IMR-90 (cell line): ENCODE measurements around the gene SH3RF1. TPM values are rescaled to one million over a fixed set of nuclear protein-coding genes. Genes with fewer than 3 reads are reported as not detected.

Source experiments
- ATAC-seq: fragments of 200-7000 bp; cut with Tn5 transposase; 2 replicates; pipeline ENCODE4 v1.9.1; 2020; ENCODE audit warnings: low read depth, mild to moderate bottlenecking, moderate library complexity
- BruUV-seq: library from RNA; stranded (reverse); fragments of 400-500 nt; replicated peaks from 2 replicates; lab custom pipeline; 2021; lab: Mats Ljungman, UMichigan
- CTCF ChIA-PET: fragments of 300-600 bp; formaldehyde crosslinking; extraction: SDS; loops from one replicate; lab custom pipeline; 2021; ENCODE audit warnings: antibody characterized with exemption; lab: Yijun Ruan, JAX
- POLR2A ChIA-PET: fragments of 300-600 bp; sonication (Branson Sonifier 250); formaldehyde crosslinking; loops from one replicate; lab custom pipeline; 2022; ENCODE audit warnings: antibody characterized with exemption; ENCODE audit not compliant: unreplicated experiment; lab: Charles Lee
- DNase-seq: peaks from one replicate; pipeline ENCODE4 v3.0.0; 2013
- H2AFZ ChIP-seq: replicated peaks from 2 replicates; pipeline ENCODE3; 2013; ENCODE audit warnings: low read length, mild to moderate bottlenecking; ENCODE audit not compliant: poor library complexity
- H2AK5ac ChIP-seq: 2 replicates; pipeline ENCODE4 v1.6.1; 2013; ENCODE audit warnings: low read depth, low read length, inconsistent platforms
- H2AK9ac ChIP-seq: replicated peaks from 2 replicates; pipeline ENCODE3; 2013; ENCODE audit warnings: mild to moderate bottlenecking, low read depth, low read length, moderate library complexity; ENCODE audit not compliant: poor library complexity
- H2BK120ac ChIP-seq: 2 replicates; pipeline ENCODE4 v1.6.1; 2013; ENCODE audit warnings: low read depth, low read length, inconsistent platforms
- H2BK15ac ChIP-seq: 3 replicates; pipeline ENCODE4 v1.6.1; 2013; ENCODE audit warnings: low read depth, low read length, inconsistent platforms
- H2BK20ac ChIP-seq: 2 replicates; pipeline ENCODE4 v1.6.1; 2013; ENCODE audit warnings: low read depth, mild to moderate bottlenecking, inconsistent platforms, low read length, moderate library complexity
- H2BK5ac ChIP-seq: 2 replicates; pipeline ENCODE4 v1.6.1; 2013; ENCODE audit warnings: mild to moderate bottlenecking, low read depth, low read length, inconsistent platforms; ENCODE audit not compliant: poor library complexity, severe bottlenecking
- H3K14ac ChIP-seq: replicated peaks from 2 replicates; pipeline ENCODE4 v1.6.1; 2013; ENCODE audit warnings: low read depth, low read length, inconsistent platforms
- H3K18ac ChIP-seq: 2 replicates; pipeline ENCODE4 v1.6.1; 2013; ENCODE audit warnings: low read depth, low read length, control low read depth
- H3K23ac ChIP-seq: 2 replicates; pipeline ENCODE4 v1.6.1; 2013; ENCODE audit warnings: low read depth, low read length, inconsistent platforms
- H3K27ac ChIP-seq: 2 replicates; pipeline ENCODE4 v1.5.1; 2013; ENCODE audit warnings: mild to moderate bottlenecking, control low read depth, low read length; ENCODE audit not compliant: insufficient read depth
- H3K27me3 ChIP-seq: 2 replicates; pipeline ENCODE4 v1.6.1; 2013; ENCODE audit warnings: low read length; ENCODE audit not compliant: control insufficient read depth, insufficient read depth
- H3K36me3 ChIP-seq: 2 replicates; pipeline ENCODE4 v1.6.1; 2013; ENCODE audit warnings: low read length, mixed read lengths; ENCODE audit not compliant: control insufficient read depth, insufficient read depth
- H3K4ac ChIP-seq: 2 replicates; pipeline ENCODE4 v1.6.1; 2013; ENCODE audit warnings: low read depth, low read length, inconsistent platforms
- H3K4me1 ChIP-seq: 2 replicates; pipeline ENCODE4 v1.6.1; 2013; ENCODE audit warnings: low read length, mixed read lengths; ENCODE audit not compliant: control insufficient read depth, insufficient read depth
- H3K4me2 ChIP-seq: 2 replicates; pipeline ENCODE4 v1.6.1; 2013; ENCODE audit warnings: low read depth, mild to moderate bottlenecking, control low read depth, low read length, moderate library complexity
- H3K4me3 ChIP-seq: 2 replicates; pipeline ENCODE4 v1.5.1; 2013; ENCODE audit warnings: low read depth, mild to moderate bottlenecking, control low read depth, low read length, moderate library complexity; ENCODE audit not compliant: insufficient read depth
- H3K56ac ChIP-seq: 2 replicates; pipeline ENCODE4 v1.6.1; 2013; ENCODE audit warnings: low read length, inconsistent platforms; ENCODE audit not compliant: insufficient read depth; ENCODE audit errors: extremely low read depth
- H3K79me1 ChIP-seq, 2 experiments: 2 replicates each; pipeline ENCODE4 v1.6.1; 2013; ENCODE audit warnings: low read length in 2 of 2, inconsistent platforms in 1 of 2, low read depth in 1 of 2
- H3K9ac ChIP-seq: 2 replicates; pipeline ENCODE4 v1.6.1; 2013; ENCODE audit warnings: low read depth, low read length, control low read depth
- H3K9me1 ChIP-seq: 2 replicates; pipeline ENCODE4 v1.6.1; 2013; ENCODE audit warnings: low read length, inconsistent platforms; ENCODE audit not compliant: insufficient read depth
- H3K9me3 ChIP-seq: 2 replicates; pipeline ENCODE4 v1.6.1; 2013; ENCODE audit warnings: low read length; ENCODE audit not compliant: control insufficient read depth, insufficient read depth
- H4K20me1 ChIP-seq: 2 replicates; pipeline ENCODE4 v1.6.1; 2013; ENCODE audit warnings: low read length, inconsistent platforms; ENCODE audit not compliant: insufficient read depth
- H4K5ac ChIP-seq: 2 replicates; pipeline ENCODE4 v1.6.1; 2013; ENCODE audit warnings: mild to moderate bottlenecking, low read depth, low read length, control low read depth
- H4K8ac ChIP-seq, 2 experiments: 2 replicates each; pipeline ENCODE4 v1.6.1; 2013; ENCODE audit warnings: low read depth in 2 of 2, low read length in 2 of 2, control low read depth in 1 of 2, inconsistent platforms in 1 of 2
- H4K91ac ChIP-seq: 2 replicates; pipeline ENCODE4 v1.6.1; 2013; ENCODE audit warnings: low read depth, low read length, inconsistent platforms; ENCODE audit not compliant: insufficient read depth
- BHLHE40 ChIP-seq: fragments of 150-350 bp; IDR thresholded peaks from 2 replicates; pipeline ENCODE4 v1.6.1; 2016; ENCODE audit warnings: mild to moderate bottlenecking, low read depth, low read length
- CEBPB ChIP-seq: IDR thresholded peaks from 2 replicates; pipeline ENCODE4 v1.6.1; 2012; ENCODE audit warnings: low read depth, low read length, improper control_type of control experiment
- CHD1 ChIP-seq: IDR thresholded peaks from 2 replicates; pipeline ENCODE4 v1.6.1; 2012; ENCODE audit warnings: low read depth, low read length, improper control_type of control experiment
- FOS ChIP-seq: fragments of 150-350 bp; IDR thresholded peaks from 2 replicates; pipeline ENCODE4 v1.6.1; 2016; ENCODE audit warnings: low read depth, low read length
- MAFK ChIP-seq: IDR thresholded peaks from 2 replicates; pipeline ENCODE4 v1.6.1; 2012; ENCODE audit warnings: low read depth, low read length, improper control_type of control experiment
- MAZ ChIP-seq: IDR thresholded peaks from 2 replicates; pipeline ENCODE4 v1.6.1; 2012; ENCODE audit warnings: low read depth, mild to moderate bottlenecking, low read length, improper control_type of control experiment, moderate library complexity, borderline replicate concordance
- POLR2A ChIP-seq: IDR thresholded peaks from 2 replicates; pipeline ENCODE4 v1.6.1; 2012; ENCODE audit warnings: mild to moderate bottlenecking, low read depth, low read length
- RCOR1 ChIP-seq: IDR thresholded peaks from 2 replicates; pipeline ENCODE4 v1.6.1; 2012; ENCODE audit warnings: mild to moderate bottlenecking, low read length, improper control_type of control experiment; ENCODE audit not compliant: insufficient replicate concordance
- RFX5 ChIP-seq: IDR thresholded peaks from 2 replicates; pipeline ENCODE4 v1.8.0; 2012; ENCODE audit warnings: low read depth, mild to moderate bottlenecking, low read length, moderate library complexity
- WGBS, 2 experiments: methylation state at CpG; one replicate each; pipeline versions ENCODE4 v1.1.5 to v1.1.7; 2013; ENCODE audit warnings: missing lambda C conversion rate in 2 of 2; ENCODE audit not compliant: insufficient read length in 1 of 2; ENCODE audit errors: extremely low coverage in 2 of 2; 5-methylcytosine and 5-hydroxymethylcytosine counted together
- dilution Hi-C: fragments of 300-500 bp; cut with HindIII; formaldehyde crosslinking; loops from one replicate; pipeline ENCODE4 v1.14.3; 2018; ENCODE audit warnings: low sequenced_read_pairs; ENCODE audit not compliant: unreplicated experiment
- in situ Hi-C: fragments of 300-500 bp; cut with MboI; formaldehyde crosslinking; loops from 3 replicates; pipeline ENCODE4 v1.14.3; 2019; ENCODE audit warnings: low sequenced_read_pairs, inconsistent platforms, mixed read lengths
- intact Hi-C: fragments of 100-400 bp; cut with micrococcal nuclease; formaldehyde crosslinking; loops from 2 replicates; pipeline ENCODE4 v1.10.0; 2022
- polyA plus RNA-seq, 3 experiments: library from polyadenylated mRNA; depleted of rRNA; stranded (reverse); fragments of >200 nt; gene quantifications; 2 replicates each; pipeline ENCODE4 v1.2.3, GENCODE V29; 2012; ENCODE audit warnings: low replicate concordance in 1 of 3
- total RNA-seq: library from RNA; depleted of rRNA; stranded (reverse); fragments of >200 nt; gene quantifications from 2 replicates; pipeline ENCODE4 v1.2.3, GENCODE V29; 2012
- TF ChIP-seq, protein P1 (sequence below): fragments of 150-350 bp; IDR thresholded peaks from 2 replicates; pipeline ENCODE4 v1.6.1; 2017; ENCODE audit warnings: mild to moderate bottlenecking, antibody characterized with exemption, low read length, low read depth
- TF ChIP-seq, protein P2 (sequence below): conservative IDR thresholded peaks from 2 replicates; pipeline ENCODE4 v1.5.1; 2012; ENCODE audit warnings: mild to moderate bottlenecking, low read depth, low read length, improper control_type of control experiment
- TF ChIP-seq, protein P3 (sequence below): fragments of 150-350 bp; IDR thresholded peaks from 2 replicates; pipeline ENCODE4 v1.6.1; 2016; ENCODE audit warnings: low read depth, mild to moderate bottlenecking, low read length, moderate library complexity, borderline replicate concordance

Gene SH3RF1
- total and polyA plus RNA-seq, 2 of the 4 experiments (the other 2 are of a cell fraction) = 22.0 to 29.8 TPM

DNA sequence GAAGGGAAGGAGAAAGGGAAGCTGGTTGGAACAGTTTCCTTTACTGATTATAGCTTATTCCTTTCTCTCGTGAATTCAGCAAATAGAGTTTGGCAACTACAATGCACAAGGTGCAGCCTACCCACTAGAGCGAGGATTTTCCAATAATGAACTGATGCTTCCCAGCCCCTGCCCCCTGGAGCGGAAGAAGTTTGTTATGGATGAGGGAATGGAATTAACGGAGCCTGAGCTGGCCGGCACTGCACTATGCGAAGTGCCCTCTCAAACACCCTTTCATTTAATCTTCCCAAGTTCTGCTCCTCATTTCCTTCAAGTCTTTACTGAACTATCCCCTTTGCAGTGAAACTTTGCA lies 218.2 kb downstream of the SH3RF1 start:
- no peaks in the 10 kb centered on the region for H3K79me1 ChIP-seq
- H3K56ac ChIP-seq = no peak overlapping the region
- no peak overlapping the region for H2BK15ac ChIP-seq
- H2BK5ac ChIP-seq = no peak overlapping the region
- H3K23ac ChIP-seq = no peak overlapping the region
- no peak overlapping the region for H2AFZ ChIP-seq
- no peak overlapping the region for H4K8ac ChIP-seq
- DNase-seq (no peak), ATAC-seq (no peak)
- H4K5ac ChIP-seq = no peak overlapping the region
- H3K9ac ChIP-seq = no peak overlapping the region
- H3K4me1 ChIP-seq = no peaks in the 10 kb centered on the region
- TF ChIP-seq, protein P1, sequence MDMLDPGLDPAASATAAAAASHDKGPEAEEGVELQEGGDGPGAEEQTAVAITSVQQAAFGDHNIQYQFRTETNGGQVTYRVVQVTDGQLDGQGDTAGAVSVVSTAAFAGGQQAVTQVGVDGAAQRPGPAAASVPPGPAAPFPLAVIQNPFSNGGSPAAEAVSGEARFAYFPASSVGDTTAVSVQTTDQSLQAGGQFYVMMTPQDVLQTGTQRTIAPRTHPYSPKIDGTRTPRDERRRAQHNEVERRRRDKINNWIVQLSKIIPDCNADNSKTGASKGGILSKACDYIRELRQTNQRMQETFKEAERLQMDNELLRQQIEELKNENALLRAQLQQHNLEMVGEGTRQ = no peak
- TF ChIP-seq FOS (no peak), RCOR1 (no peak), POLR2A (no peak), MAZ (no peak), BHLHE40 (no peak), MAFK (no peak), RFX5 (no peak), CHD1 (no peak), CEBPB (no peak)
- TF ChIP-seq, protein P2, sequence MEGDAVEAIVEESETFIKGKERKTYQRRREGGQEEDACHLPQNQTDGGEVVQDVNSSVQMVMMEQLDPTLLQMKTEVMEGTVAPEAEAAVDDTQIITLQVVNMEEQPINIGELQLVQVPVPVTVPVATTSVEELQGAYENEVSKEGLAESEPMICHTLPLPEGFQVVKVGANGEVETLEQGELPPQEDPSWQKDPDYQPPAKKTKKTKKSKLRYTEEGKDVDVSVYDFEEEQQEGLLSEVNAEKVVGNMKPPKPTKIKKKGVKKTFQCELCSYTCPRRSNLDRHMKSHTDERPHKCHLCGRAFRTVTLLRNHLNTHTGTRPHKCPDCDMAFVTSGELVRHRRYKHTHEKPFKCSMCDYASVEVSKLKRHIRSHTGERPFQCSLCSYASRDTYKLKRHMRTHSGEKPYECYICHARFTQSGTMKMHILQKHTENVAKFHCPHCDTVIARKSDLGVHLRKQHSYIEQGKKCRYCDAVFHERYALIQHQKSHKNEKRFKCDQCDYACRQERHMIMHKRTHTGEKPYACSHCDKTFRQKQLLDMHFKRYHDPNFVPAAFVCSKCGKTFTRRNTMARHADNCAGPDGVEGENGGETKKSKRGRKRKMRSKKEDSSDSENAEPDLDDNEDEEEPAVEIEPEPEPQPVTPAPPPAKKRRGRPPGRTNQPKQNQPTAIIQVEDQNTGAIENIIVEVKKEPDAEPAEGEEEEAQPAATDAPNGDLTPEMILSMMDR = no peak
- TF ChIP-seq, protein P3, sequence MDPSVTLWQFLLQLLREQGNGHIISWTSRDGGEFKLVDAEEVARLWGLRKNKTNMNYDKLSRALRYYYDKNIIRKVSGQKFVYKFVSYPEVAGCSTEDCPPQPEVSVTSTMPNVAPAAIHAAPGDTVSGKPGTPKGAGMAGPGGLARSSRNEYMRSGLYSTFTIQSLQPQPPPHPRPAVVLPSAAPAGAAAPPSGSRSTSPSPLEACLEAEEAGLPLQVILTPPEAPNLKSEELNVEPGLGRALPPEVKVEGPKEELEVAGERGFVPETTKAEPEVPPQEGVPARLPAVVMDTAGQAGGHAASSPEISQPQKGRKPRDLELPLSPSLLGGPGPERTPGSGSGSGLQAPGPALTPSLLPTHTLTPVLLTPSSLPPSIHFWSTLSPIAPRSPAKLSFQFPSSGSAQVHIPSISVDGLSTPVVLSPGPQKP = no peak
- no peak overlapping the region for H2BK20ac ChIP-seq
- no peaks in the 10 kb centered on the region for H3K9me3 ChIP-seq
- H4K91ac ChIP-seq = no peak overlapping the region
- no peak overlapping the region for H3K4me3 ChIP-seq
- WGBS, 2 experiments = no CpG with 5 or more reads among the region's 6 CpGs
- no peak overlapping the region for H2AK9ac ChIP-seq
- BruUV-seq = no TSS peak
- H2BK120ac ChIP-seq = no peak overlapping the region
- H3K27ac ChIP-seq = no peak overlapping the region
- H3K4me2 ChIP-seq = no peak overlapping the region
- no peaks in the 10 kb centered on the region for H3K36me3 ChIP-seq
- in situ Hi-C loops = no loop called here
- no peak overlapping the region for H3K14ac ChIP-seq
- ChIA-PET CTCF (no interaction called here), POLR2A (no interaction called here)
- no peak overlapping the region for H3K18ac ChIP-seq
- no peak overlapping the region for H3K4ac ChIP-seq
- no peaks in the 10 kb centered on the region for H4K20me1 ChIP-seq
- no peaks in the 10 kb centered on the region for H3K9me1 ChIP-seq
- H3K27me3 ChIP-seq = no peaks in the 10 kb centered on the region; the same call in 1 of the 2 replicates
- no peak overlapping the region for H2AK5ac ChIP-seq
- intact Hi-C loops = no loop called here
- dilution Hi-C loops = no loop called here
